ENCODE measurements around the gene HES5.
"Not testable (repeated sequence)": the region's sequence is repeated elsewhere in the genome, so short reads cannot be mapped to it uniquely, and the experiment has no call there.

Gene HES5, protein sequence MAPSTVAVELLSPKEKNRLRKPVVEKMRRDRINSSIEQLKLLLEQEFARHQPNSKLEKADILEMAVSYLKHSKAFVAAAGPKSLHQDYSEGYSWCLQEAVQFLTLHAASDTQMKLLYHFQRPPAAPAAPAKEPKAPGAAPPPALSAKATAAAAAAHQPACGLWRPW

DNA sequence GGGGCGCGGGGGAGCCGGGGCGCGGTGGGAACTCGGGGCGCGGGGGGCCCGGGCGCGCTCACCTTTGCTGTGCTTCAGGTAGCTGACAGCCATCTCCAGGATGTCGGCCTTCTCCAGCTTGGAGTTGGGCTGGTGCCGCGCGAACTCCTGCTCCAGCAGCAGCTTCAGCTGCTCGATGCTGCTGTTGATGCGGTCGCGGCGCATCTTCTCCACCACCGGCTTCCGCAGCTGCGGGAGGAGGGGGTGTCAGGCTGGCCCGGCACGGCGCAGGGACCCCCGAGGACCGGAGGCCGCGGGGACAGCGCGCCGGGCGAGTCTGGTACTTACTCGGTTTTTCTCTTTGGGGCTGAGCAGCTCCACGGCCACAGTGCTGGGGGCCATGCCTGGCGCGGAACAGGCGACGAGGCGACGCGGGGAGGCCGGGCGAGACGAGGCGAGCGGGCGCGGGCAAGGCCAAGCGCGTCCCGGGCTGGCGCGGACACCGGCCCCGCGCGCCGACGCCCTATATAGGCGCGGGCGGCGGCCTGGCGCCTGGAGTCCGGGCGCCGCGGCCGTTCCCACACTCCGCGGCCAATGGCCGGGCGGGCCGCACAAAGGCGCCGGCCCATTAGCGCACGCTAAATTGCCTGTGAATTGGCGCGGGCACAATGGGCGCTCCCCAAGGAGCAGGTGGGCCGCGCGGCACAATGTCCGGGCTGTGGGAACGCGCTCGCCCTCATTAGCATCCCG, at the start of gene HES5:
Gene HES5, minus strand, starts transcription at position 480 of the 729 bp plus-strand sequence. Its CDS starts 99 bp downstream, at position 381.
- DNase-seq (ENCODE audit: low read depth, low spot score) = no peak

DNA sequence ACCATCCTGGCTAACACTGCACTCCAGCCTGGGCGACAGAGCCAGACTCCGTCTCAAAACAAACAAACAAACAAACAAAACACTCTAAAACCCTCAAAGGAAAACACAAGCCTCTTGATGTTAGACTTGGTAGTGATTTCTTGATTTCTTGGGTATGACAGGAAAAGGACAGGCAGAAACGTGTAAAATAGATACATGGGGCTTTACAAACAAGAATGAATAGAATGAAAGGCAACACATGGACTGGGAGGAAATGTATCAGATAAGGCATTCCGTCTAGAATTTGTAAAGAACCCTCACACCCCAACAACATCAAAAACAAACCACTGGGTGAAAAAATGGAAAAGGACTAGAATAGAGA, 48.7 kb upstream of the HES5 start:
- DNase-seq (ENCODE audit: low read depth, low spot score) = no peak

DNA sequence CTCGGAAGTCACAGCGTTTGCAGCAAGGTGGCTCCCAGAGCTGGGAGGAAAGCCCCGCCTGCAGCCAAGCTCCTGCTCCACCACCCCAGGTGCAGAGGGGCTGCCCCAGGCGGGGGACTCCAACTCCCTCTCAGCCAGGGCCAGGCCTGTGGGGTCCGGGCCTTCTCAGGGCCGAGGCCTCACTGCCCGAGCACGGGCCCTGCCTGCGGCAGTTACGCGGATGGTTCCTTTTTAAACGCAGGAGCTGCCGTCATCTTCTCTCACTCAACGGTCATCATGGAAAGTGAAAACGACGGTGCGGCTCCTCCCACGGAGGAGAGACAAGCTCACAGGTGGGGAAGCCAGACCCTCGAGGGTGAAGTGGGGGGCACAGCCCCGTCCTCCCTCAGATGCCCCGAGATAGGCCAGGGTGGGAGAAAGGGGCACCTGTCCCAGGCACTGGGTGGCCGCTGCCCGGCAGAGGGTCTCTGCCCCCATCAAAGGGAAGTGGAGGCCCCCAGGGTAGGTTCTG, 47.6 kb upstream of the HES5 start:
- DNase-seq (ENCODE audit: low read depth, low spot score) = not testable (repeated sequence)

DNA sequence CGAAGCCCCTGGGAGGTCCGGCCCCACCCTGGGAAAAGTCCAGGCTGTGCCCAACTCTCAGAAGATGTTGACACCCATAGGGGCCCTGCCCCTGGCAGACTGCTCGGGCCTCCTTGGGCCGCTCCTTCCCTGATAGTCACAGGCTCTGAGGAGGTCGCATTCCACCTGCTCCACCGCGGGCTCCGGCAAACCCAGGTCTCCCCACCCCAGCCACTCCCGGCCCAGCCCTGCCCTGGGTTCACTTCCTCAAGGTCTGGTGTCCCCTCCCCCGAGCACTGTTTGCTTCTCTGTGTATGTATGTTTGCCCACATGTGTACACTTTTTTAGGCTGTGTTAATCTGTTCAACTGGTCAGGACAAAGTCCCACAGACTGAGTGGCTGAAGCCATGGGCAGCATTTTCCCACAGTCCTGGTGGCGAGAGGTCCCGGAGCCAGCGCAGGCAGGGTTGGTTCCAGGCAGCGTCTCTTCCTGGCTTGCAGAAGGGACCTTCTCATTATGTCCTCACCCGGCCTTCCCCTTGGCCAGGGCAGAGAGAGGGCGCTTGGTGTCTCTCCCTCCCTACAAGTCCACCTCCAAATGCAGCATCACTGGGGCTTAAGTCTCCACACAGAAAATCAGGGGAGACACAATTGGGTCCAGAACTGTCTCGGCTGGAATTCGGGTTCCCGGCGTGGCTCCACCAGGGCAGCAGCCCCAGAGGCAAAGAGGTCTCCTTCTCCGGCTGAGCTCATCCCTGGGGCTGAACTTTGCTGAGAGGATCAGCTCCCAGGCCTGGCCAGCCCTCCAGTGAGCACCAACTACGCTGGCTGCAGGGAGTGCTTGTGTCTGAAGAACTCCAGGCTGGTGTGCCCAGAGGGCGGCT, 46.0 kb upstream of the HES5 start:
- DNase-seq (ENCODE audit: low read depth, low spot score) = no peak

DNA sequence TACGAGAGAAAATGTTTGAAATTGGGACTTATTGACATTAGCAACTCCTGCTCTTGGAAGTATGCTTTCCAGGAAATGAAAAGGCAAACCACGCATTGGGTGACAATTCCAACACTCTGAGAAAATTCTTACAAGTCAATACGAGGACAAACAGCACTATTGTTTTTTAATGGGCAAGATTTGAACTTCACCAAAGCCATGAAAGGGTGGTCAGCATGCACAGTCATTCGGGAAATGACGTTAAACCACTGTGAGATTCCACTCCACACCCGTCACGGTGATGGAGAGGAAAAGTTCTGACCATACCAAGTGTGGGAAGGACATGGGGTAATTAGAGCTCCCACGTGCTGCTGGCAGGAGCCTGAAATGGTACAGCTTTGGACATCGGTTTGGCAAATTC, 44.3 kb upstream of the HES5 start:
- no peak for DNase-seq (ENCODE audit: low read depth, low spot score)

DNA sequence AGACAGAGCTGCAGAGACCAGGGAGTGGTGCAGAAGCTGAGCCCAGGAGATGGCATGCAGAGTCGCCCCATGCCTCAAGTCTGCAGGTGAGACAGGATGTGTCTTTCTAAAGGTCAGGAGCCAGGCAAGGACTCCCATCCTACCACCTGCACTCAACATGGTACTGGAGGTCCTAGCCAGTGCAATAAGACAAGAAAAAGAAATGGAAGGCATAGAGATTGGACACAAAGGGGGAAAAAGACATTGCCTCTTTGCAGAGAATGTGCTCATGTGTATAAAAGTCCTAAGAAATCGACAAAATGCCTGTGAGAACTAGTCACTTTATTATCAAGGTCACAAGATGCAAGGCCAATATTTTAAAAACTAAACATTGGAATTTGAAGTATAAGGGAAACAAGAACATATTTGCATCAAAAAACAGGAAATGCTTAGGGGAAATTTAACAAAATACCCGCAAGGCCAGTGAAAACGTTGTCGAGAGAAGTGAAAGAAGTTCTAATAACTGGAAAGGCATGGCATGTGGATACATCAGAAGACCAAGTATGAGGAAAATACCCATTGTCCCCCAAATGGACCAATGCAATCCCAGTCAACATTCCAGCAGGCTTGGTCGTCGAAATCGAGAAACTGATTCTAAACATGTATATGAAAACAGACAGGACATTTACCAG, 43.3 kb upstream of the HES5 start:
- no peak for DNase-seq (ENCODE audit: low read depth, low spot score)

DNA sequence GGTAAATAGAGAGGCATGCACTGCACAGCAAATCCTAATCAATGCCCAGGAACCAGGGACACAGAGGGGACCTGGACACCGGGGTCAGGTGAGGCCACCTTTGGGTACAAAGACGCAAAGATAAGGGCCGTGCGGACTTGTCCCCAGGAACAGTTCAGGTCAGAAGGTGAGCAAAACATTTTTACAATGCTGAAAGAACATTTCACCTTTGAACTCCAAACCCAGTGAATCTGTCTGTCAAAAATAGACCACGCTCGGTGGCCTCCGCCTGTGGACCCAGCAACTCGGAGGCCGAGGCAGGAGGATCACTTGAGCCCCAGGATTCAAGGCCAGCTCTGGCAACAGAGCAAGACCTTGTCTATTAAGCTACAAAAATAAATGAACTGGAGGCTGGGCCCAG, 41.3 kb upstream of the HES5 start:
- DNase-seq (ENCODE audit: low read depth, low spot score) = no peak

DNA sequence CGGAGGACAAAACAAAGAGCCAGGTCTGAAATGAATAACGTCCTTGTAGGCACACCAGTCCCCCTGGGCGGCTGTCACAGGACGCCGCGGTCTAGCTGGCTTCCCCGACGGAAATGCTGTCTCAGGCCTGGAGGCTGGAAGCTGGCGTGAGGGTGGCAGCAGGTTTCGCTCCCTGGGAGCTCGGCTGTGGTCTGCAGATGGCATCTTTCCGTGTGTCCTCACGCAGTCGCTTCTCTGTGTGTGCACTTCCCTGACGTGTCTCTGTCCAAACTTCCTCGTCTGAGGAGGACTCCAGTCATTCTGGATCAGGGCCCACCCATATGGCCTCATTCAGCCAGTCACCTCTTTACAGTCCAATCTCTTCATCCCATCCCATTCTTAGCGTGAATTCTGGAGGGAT, 40.3 kb upstream of the HES5 start:
- no peak for DNase-seq (ENCODE audit: low read depth, low spot score)

DNA sequence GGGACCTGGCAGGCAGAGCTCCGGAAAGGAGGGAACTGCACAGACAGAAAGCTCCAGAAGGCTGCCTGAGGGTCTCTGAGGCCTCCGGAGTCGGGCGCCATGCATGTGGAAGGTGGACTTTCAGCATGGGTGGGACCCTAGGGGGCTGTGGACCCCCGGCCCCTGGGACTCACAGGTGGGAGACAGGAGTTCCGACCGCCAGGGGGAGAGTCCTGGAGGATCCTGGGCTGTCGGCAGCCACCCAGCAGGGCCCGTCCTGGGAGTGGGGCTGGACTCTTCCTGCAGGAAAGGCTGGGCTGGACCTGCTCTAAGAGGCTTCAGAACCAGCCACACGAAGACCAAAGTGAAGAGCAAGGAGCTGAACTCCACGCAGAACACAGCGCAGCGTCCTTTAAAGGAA, 39.6 kb upstream of the HES5 start:
- DNase-seq (ENCODE audit: low read depth, low spot score) = not testable (repeated sequence)

DNA sequence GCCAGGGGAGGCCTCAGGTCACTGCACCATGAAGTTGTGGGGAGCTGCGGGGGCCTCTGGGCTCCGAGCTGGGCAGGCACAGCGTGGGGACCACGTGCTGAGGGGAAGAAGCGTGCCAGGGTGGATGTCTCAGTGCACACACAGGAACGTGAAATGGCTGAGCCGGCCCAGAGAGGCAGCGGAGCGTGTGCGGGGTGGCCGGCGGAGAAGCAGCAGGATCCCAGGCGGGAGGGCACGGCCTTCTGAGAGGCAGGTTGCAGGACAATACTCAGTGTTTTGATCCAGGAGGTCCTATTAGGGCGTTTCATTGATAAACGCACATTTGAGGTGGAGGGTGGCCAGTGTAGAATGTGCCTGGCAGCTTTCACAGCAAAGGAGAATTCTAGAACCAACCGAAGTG, 39.0 kb upstream of the HES5 start:
- DNase-seq (ENCODE audit: low read depth, low spot score) = no peak

DNA sequence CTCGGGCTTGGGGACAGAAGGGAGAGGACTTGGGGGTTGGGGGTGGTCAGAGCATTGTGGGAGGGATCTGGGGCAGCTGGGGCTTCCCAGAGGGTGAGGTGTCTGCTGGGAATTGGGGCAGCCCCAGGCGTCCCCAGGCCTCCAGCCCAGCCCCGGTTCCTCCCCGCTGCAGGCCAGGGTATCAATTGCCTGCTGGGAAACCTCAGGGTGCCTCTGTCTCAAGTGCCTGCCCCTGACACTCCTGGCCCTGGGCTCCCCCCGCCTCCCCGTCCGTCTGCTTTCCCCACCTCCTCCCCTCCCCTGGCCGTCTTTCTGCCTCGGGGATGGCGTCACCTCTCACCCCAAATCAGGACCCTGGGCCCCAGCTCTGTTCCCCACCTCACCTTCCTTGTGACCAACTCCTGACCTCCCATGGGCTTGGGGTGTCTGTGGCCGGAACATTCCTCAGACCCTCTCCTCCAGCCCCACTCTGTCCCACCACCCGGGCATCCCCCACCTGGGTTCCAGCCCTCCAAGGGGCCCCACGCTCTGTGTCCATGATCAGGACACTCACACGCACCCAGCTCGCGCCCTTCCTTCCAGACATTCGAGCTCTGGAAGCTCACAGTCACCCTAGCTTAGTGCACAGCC, 38.2 kb upstream of the HES5 start:
- DNase-seq (ENCODE audit: low read depth, low spot score) = not testable (repeated sequence)

DNA sequence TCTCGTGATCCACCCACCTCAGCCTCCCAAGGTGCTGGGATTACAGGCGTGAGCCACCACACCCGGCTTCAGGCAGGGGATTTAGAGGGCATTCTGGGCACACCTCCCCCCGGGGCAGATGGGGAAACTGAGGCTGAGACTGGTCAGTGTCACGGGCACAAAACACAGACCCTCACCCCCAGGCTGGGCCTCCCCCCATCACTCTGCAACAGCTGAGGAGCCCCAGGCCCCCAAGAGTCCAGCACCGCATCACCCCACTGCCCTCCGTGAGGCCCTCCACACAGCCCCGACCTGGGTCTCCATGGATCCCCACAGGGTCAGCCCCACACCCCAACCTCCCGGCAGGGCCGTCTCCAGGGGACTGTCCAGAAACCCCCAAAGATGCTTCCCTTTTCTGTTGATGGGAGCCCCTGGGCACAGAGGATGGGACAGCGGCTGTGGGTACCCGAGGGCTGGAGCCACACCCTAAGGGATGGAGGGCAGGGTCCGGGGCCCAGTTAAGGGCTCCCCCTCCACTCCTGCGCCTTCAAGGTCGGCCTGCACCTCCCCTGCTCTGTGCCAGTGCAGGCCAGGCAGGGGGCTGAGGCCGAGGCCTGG, 37.1 kb upstream of the HES5 start:
- DNase-seq (ENCODE audit: low read depth, low spot score) = no peak

DNA sequence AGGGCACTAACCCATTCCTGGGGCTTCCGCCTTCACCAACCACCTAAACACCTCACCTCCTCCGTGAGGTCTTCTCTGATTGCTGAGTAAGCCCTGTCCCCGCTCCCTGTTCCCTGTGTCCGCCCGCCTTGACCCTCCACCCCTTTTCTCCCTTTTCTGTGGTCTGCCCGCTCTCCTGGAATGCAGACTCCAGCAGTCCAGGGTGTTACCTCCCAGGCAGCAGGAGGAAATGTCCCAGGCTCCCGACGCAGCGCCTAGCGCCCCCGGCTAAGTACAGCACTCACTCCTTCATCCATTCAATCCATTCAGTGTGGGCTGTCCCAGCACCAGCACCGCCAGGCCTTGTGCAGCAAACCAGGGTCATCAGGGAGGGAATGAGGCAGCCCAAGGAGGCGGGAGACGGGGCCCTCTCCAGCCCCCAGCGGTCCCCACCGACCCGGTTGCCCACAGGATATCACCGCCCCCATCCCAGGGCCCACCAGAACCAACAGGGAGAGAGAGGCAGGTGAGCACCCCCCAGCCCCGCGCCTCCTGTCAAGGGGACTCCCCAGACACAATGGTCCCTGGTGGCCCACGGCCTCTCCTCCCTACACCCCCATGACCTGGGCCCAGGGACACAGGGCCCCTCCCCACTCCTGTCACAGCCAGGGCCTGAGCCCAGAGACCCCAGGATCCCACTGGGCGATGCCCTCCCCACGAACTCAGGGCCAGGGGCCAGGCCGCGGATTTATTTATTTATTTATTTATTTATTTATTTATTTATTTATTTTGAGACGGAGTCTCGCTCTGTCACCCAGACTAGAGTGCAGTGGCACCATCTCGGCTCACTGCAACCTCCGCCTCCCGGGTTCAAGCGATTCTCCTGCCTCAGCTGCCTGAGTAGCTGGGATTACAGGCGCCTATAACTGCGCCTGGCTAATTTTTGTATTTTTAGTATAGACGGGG, 36.3 kb upstream of the HES5 start:
- no peak for DNase-seq (ENCODE audit: low read depth, low spot score)

DNA sequence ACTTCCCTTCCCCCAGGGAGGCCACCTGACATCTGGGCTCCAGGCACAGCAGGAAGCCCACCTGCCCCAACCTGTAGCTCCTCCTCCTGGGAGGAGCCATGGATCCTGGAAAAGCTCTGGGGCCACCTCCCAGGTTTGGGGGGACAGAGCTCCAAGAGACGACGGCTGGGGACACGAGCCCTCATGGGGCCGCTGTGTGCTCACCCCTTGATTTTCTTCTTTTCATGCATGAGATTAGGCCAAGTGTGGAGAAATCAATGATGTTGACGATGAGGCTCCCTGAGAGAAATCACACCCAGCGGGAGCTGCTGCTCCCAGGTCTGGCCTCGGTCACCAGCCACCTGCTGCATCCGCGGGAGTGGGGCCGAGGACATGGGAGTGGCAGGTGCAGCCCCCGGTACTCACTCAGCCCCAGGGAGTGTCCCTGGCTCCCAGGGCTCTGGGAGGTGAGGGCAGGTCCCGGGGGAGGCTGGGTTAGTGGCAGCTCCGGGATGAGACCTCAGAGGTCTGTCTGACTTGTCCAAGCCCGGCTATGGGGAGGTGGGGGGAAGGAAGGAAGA, 34.8 kb upstream of the HES5 start:
- no peak for DNase-seq (ENCODE audit: low read depth, low spot score)

DNA sequence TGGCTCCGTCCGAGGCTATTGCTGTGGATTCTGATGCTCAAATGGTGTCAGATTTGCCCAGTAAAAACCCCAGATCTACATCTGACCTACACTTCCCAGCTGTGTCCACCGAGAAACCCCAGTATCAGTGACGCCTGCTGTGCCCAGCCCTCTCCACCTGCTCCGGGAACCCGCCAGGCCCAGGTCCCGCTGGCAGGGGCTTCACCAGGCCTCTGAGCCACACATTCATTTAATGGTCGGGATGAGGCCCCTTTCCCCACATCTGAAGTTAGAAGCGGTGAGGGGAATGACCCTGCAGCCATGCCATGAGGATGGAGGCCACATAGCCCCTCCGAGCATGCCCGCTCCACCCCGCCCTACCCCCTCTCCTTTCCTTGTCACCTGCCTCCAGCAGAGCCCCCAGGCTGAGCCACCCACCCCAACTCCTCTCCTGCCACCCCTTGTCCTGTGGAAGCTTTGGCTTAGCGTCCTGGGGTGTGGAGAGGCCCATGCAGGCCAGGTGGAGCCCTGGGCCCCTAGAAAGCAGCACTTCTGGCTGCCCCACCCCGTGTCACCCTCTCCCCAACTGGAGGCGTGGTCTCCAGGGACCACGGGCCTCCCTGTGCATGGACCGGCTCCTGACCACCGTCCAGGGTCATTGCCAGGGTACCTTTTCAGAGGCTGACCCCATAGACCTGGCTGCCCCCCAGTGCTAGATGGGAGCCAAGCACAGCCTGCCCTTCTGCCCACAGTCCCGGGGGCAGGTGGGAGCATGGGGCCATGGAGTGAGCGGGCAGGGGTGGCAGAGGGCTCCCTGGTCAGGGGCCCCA, 34.1 kb upstream of the HES5 start:
- DNase-seq (ENCODE audit: low read depth, low spot score) = no peak

DNA sequence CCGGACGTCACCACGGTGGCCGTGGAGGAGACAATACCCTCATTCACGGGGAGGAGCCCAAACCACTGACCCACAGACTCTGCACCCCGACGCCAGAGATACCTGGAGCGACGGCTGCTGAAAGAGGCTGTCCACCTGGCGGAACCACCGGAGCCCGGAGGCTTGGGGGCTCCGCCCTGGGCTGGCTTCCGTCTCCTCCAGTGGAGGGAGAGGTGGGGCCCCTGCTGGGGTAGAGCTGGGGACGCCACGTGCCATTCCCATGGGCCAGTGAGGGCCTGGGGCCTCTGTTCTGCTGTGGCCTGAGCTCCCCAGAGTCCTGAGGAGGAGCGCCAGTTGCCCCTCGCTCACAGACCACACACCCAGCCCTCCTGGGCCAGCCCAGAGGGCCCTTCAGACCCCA, 33.1 kb upstream of the HES5 start:
- DNase-seq (ENCODE audit: low read depth, low spot score) = no peak

DNA sequence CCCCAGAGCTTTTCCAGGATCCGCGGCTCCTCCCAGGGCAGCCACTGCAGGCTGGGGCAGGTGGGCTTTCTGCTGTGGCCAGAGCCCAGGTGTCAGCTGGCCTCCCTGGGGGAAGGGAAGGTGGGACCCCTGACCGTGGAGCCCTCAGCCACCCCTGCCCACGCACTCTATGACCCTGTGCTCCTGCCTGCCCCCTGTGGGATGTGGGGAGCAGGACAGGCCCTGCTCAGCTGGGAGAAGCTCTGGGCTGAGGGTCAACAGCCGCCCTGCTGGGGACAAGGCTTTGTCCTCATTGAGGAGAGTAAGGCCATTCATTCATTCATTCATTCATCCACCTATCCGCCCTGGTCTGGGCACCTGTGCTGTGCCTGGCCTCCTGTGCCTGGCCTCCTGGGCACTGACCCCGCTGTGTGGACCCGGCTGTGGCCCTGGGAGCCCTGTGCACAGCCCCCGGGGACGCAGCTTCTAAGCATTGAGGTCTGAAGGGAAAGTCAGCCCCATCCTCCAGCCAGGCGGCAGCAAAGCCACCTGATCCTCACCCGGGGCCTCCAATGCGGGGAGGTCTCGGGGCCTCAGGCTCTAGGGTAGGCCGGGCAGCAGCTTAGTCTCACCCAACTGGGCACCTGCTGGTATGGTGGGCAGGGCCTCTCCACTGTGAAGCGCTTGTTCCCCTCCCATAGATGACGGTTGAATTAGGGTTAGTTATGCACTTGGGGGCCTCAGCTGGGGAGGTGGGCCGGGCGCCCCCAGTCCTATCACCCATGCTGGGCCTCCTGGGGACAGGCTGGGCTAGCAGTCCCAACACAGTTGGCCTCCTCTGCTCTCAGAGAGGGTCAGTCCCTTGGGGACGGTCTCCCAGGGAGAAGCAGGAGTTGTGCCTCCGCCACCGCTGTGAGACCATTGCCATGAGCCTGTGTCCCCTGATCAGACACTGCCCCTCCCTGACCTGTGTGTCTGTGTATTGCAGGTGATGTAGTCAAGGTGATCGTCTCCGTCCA, 32.1 kb upstream of the HES5 start:
- no peak for DNase-seq (ENCODE audit: low read depth, low spot score)

DNA sequence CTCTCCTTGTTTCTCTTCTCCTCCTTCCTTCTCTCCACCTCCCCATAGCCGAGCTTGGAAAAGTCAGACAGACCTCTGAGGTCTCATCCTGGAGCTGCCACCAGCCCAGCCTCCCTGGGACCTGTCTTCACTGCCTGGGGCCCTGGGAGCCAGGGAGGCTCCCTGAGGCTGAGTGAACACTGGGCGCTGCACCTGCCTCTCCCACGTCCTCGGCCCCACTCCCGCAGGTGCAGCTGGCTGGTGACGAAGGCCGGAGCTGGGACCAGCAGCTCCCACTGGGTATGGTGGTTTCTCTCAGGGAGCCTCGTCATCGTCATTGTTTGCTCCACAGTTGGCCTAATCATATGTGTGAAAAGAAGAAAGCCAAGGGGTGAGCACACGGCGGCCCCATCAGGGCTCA, 31.4 kb upstream of the HES5 start:
- DNase-seq (ENCODE audit: low read depth, low spot score) = no peak

Measured in smooth muscle cell of the brain vasculature (primary cell).